SK-N-SH (cell line): Measurements from ENCODE around the gene TOM1L2. TPM values are rescaled to one million over a fixed set of nuclear protein-coding genes. Genes with fewer than 3 reads are reported as not detected.

Source experiments
- CTCF ChIA-PET: fragments of 300-600, 350-600 bp; formaldehyde crosslinking; extraction: SDS; loops from one replicate; lab custom pipeline; 2021; lab: Yijun Ruan, JAX
- POLR2A ChIA-PET: fragments of 350-600 bp; sonication (Branson Sonifier 250); formaldehyde crosslinking; extraction: SDS; loops from one replicate; lab custom pipeline; 2020; ENCODE audit warnings: antibody characterized with exemption, inconsistent platforms; lab: Yijun Ruan, JAX
- DNase-seq: peaks from one replicate; pipeline ENCODE4 v3.0.0; 2012
- H2AFZ ChIP-seq: fragments of 200-600 bp; sonication (generic); 2 replicates; pipeline ENCODE4 v1.8.1; 2016; ENCODE audit warnings: antibody characterized with exemption, mild to moderate bottlenecking, low read depth
- H3F3A ChIP-seq: fragments of 200-600 bp; sonication (generic); replicated peaks from 2 replicates; pipeline ENCODE3; 2016; ENCODE audit warnings: antibody characterized with exemption, mild to moderate bottlenecking; ENCODE audit not compliant: insufficient read depth
- H3K27ac ChIP-seq, 2 experiments: fragments of 200-500 bp in 1 of 2; fragments of 200-600 bp in 1 of 2; sonication (Bioruptor generic) in 1 of 2; sonication (generic), shearing (Covaris generic) in 1 of 2; 2 replicates each; pipeline versions ENCODE4 v1.5.1 to v1.6.1; 2014 to 2016; ENCODE audit warnings: low read depth in 2 of 2, inconsistent platforms in 1 of 2, low read length in 1 of 2, mild to moderate bottlenecking in 1 of 2, mixed read lengths in 1 of 2
- H3K27me3 ChIP-seq: fragments of 200-600 bp; sonication (generic), shearing (Covaris generic); 2 replicates; pipeline ENCODE4 v1.6.1; 2016; ENCODE audit warnings: mixed run types; ENCODE audit not compliant: insufficient read depth
- H3K36me3 ChIP-seq, 2 experiments: fragments of 200-500 bp in 1 of 2; fragments of 200-600 bp in 1 of 2; sonication (Bioruptor generic) in 1 of 2; sonication (generic) in 1 of 2; replicated peaks in 1 of 2; 2 replicates each; pipeline versions ENCODE3 to v1.5.1; 2014 to 2016; ENCODE audit warnings: low read length in 1 of 2, mild to moderate bottlenecking in 1 of 2; ENCODE audit not compliant: insufficient read depth in 2 of 2, control insufficient read depth in 1 of 2
- H3K4me1 ChIP-seq, 2 experiments: fragments of 200-500 bp in 1 of 2; fragments of 200-600 bp in 1 of 2; sonication (Bioruptor generic) in 1 of 2; sonication (generic), shearing (Covaris generic) in 1 of 2; 2 replicates each; pipeline versions ENCODE4 v1.5.1 to v1.6.1; 2014 to 2016; ENCODE audit warnings: low read depth in 1 of 2, low read length in 1 of 2, mixed run types in 1 of 2; ENCODE audit not compliant: insufficient read depth in 2 of 2, control insufficient read depth in 1 of 2
- H3K4me2 ChIP-seq: fragments of 200-600 bp; sonication (generic), shearing (Covaris generic); 2 replicates; pipeline ENCODE4 v1.6.1; 2017; ENCODE audit warnings: mixed run types
- H3K4me3 ChIP-seq, 2 experiments: fragments of 200-500 bp in 1 of 2; fragments of 200-600 bp in 1 of 2; sonication (Bioruptor generic) in 1 of 2; sonication (generic), shearing (Covaris generic) in 1 of 2; 2 replicates each; pipeline versions ENCODE4 v1.5.1 to v1.8.1; 2014 to 2016; ENCODE audit warnings: low read depth in 2 of 2, inconsistent platforms in 1 of 2, low read length in 1 of 2, mild to moderate bottlenecking in 1 of 2, mixed read lengths in 1 of 2, moderate library complexity in 1 of 2
- H3K79me2 ChIP-seq: fragments of 200-600 bp; sonication (generic); 2 replicates; pipeline ENCODE4 v1.8.1; 2017; ENCODE audit warnings: mild to moderate bottlenecking; ENCODE audit not compliant: insufficient read depth
- H3K9ac ChIP-seq: fragments of 200-600 bp; sonication (generic); 2 replicates; pipeline ENCODE4 v1.6.1; 2017; ENCODE audit warnings: mixed run types
- H3K9me2 ChIP-seq: fragments of 200-600 bp; sonication (generic); 2 replicates; pipeline ENCODE4 v1.6.1; 2017; ENCODE audit warnings: mixed run types
- H3K9me3 ChIP-seq: fragments of 200-600 bp; sonication (generic); 2 replicates; pipeline ENCODE4 v1.6.1; 2017; ENCODE audit warnings: mixed run types, mild to moderate bottlenecking, moderate library complexity
- H4K20me1 ChIP-seq: fragments of 200-600 bp; sonication (generic); 2 replicates; pipeline ENCODE4 v1.6.1; 2017; ENCODE audit warnings: mild to moderate bottlenecking, mixed run types; ENCODE audit not compliant: insufficient read depth
- CHD2 ChIP-seq: fragments of 150-350 bp; IDR thresholded peaks from 2 replicates; pipeline ENCODE4 v1.6.1; 2018; ENCODE audit warnings: low read length; ENCODE audit not compliant: partially characterized antibody
- CTCF ChIP-seq: fragments of 200-600 bp; sonication (generic); IDR thresholded peaks from 2 replicates; pipeline ENCODE4 v1.6.1; 2017; ENCODE audit warnings: antibody characterized with exemption, mild to moderate bottlenecking, moderate library complexity
- EP300 ChIP-seq, 2 experiments: IDR thresholded peaks; 2 replicates each; pipeline versions ENCODE4 v1.4.0 to v1.6.1; 2012; ENCODE audit warnings: borderline replicate concordance in 1 of 2, low read depth in 1 of 2, low read length in 1 of 2
- FOXJ3 ChIP-seq: sonication (generic); formaldehyde crosslinking; IDR thresholded peaks from 2 replicates; pipeline ENCODE4 v1.5.1; 2020; ENCODE audit warnings: mild to moderate bottlenecking, missing genetic modification reagents
- FOXM1 ChIP-seq: IDR thresholded peaks from 2 replicates; pipeline ENCODE4 v1.4.0; 2012; ENCODE audit warnings: low read depth, mild to moderate bottlenecking
- IRF3 ChIP-seq: fragments of 150-350 bp; IDR thresholded peaks from 2 replicates; pipeline ENCODE4 v1.6.1; 2016; ENCODE audit warnings: mild to moderate bottlenecking, low read depth, low read length
- MXI1 ChIP-seq: IDR thresholded peaks from 2 replicates; pipeline ENCODE4 v1.6.1; 2012; ENCODE audit warnings: mild to moderate bottlenecking, low read depth, low read length, improper control_type of control experiment
- RAD21 ChIP-seq: IDR thresholded peaks from 2 replicates; pipeline ENCODE4 v1.6.1; 2012; ENCODE audit warnings: mild to moderate bottlenecking, low read length
- RCOR1 ChIP-seq: fragments of 150-350 bp; IDR thresholded peaks from 2 replicates; pipeline ENCODE4 v1.6.1; 2017; ENCODE audit warnings: antibody characterized with exemption, low read length
- REST ChIP-seq: IDR thresholded peaks from 2 replicates; pipeline ENCODE4 v1.6.1; 2012; ENCODE audit warnings: mild to moderate bottlenecking, low read depth, low read length, moderate library complexity
- RFX5 ChIP-seq: IDR thresholded peaks from 2 replicates; pipeline ENCODE4 v1.6.1; 2012; ENCODE audit warnings: mild to moderate bottlenecking, improper control_type of control experiment, low read length
- TAF1 ChIP-seq: IDR thresholded peaks from 2 replicates; pipeline ENCODE4 v1.6.1; 2012; ENCODE audit warnings: low read depth, mild to moderate bottlenecking, low read length, moderate library complexity, borderline replicate concordance
- TEAD4 ChIP-seq: IDR thresholded peaks from 2 replicates; pipeline ENCODE4 v1.4.0; 2012; ENCODE audit warnings: mild to moderate bottlenecking, borderline replicate concordance; ENCODE audit not compliant: insufficient read depth
- USF1 ChIP-seq: IDR thresholded peaks from 2 replicates; pipeline ENCODE4 v1.4.0; 2012; ENCODE audit warnings: low read depth, borderline replicate concordance
- USF2 ChIP-seq: fragments of 150-350 bp; IDR thresholded peaks from 2 replicates; pipeline ENCODE4 v1.6.1; 2017; ENCODE audit warnings: antibody characterized with exemption, low read length, low read depth, borderline replicate concordance
- WGBS: methylation state at CpG from one replicate; pipeline ENCODE4 v1.1.6; 2017; ENCODE audit warnings: low lambda C conversion rate; 5-methylcytosine and 5-hydroxymethylcytosine counted together
- polyA plus RNA-seq, 3 experiments: library from polyadenylated mRNA; depleted of rRNA; stranded (reverse); fragments of >200 nt; gene quantifications; 2 replicates each; pipeline ENCODE4 v1.2.3, GENCODE V29; 2012

TOM1L2 gene
- polyA plus RNA-seq, 1 of the 3 experiments (the other 2 are of a cell fraction) = 85.4 TPM

GRCh38 chr17:18021372-18021771 is 49.2 kb upstream of the TOM1L2 start (continued):
- TF ChIP-seq REST = no peak
- TF ChIP-seq TAF1 = no peak
- TF ChIP-seq FOXJ3 (CRISPR knock-in tag) = no peak
- TF ChIP-seq USF1 = no peak
- no peak for TF ChIP-seq USF2
- TF ChIP-seq CTCF = no peak
- no peak for TF ChIP-seq RFX5
- no peak for TF ChIP-seq MXI1
- TF ChIP-seq, all 33 proteins: peak for 0

- H3K4me3 ChIP-seq = no peak overlapping the region
- peaks cover 6 to 46% of the 10 kb centered on the region in 2 experiments; a peak in 2 of 4 replicates for H3K4me1 ChIP-seq
- H3K27ac ChIP-seq = no peak overlapping the region
- H4K20me1 ChIP-seq = no peaks in the 10 kb centered on the region
- ChIA-PET CTCF (interaction anchor here (1.2 kb wide), 1 partner anchor 18 kb away, joined by 3 read pairs; no protein-coding TSS in a partner anchor), POLR2A (no interaction called here)
- H3K9me3 ChIP-seq = no peaks in the 10 kb centered on the region
- no peaks in the 10 kb centered on the region for H3K79me2 ChIP-seq
- H3K9ac ChIP-seq = no peak overlapping the region
- H3K4me2 ChIP-seq = no peak overlapping the region
- TF ChIP-seq RAD21 (no peak), TEAD4 (no peak), IRF3 (no peak), FOXM1 (no peak), EP300 (IDR thresholded peaks at IDR 0.05; ENCODE audit: borderline replicate concordance in 1 of 2, low read depth in 1 of 2, low read length in 1 of 2) (no peak), CHD2 (no peak), RCOR1 (no peak)
- DNase-seq = no peak
- H3K9me2 ChIP-seq = no peaks in the 10 kb centered on the region
- H3K36me3 ChIP-seq = peaks cover 0 to 10% of the 10 kb centered on the region in 2 experiments
- no peak overlapping the region for H2AFZ ChIP-seq
- H3K27me3 ChIP-seq = no peaks in the 10 kb centered on the region
- H3F3A ChIP-seq = peaks cover 4% of the 10 kb centered on the region
- WGBS = 98% methylated on average over 6 of the region's 6 CpGs
These were observed 48.8 kb upstream of the TOM1L2 start for GRCh38 chr17:18020971-18021370.
